Left lung (tissue), 10 donors: Measurements from ENCODE around the gene BPIFB6. TPM values are rescaled to one million over a fixed set of nuclear protein-coding genes. Genes with fewer than 3 reads are reported as not detected.

ENCODE experiments used
- ATAC-seq: fragments of 200-7000 bp; cut with Tn5 transposase; one replicate; pipeline ENCODE4 v1.9.1; 2020; ENCODE audit warnings: moderate library complexity
- DNase-seq, 4 donors: peaks; one replicate each; pipeline ENCODE4 v3.0.0-alpha.2; 2013 to 2020
- H3K27ac ChIP-seq, 2 donors: fragments of 200-600 bp; sonication (generic) in 1 of 2; one replicate each; pipeline versions ENCODE4 v1.5.0 to v1.8.0; 2020 to 2021
- H3K27me3 ChIP-seq, 2 donors: fragments of 200-600 bp; sonication (generic) in 1 of 2; one replicate each; pipeline versions ENCODE4 v1.5.0 to v1.8.0; 2020 to 2021
- H3K36me3 ChIP-seq, 2 donors: fragments of 200-600 bp; sonication (generic) in 1 of 2; one replicate each; pipeline versions ENCODE4 v1.5.0 to v1.8.0; 2020 to 2021
- H3K4me1 ChIP-seq, 2 donors: fragments of 200-600 bp; one replicate each; pipeline ENCODE4 v1.8.0; 2021
- H3K4me3 ChIP-seq, 2 donors: fragments of 200-600 bp; sonication (generic) in 1 of 2; one replicate each; pipeline versions ENCODE4 v1.5.0 to v1.8.0; 2020 to 2021; ENCODE audit warnings: mild to moderate bottlenecking in 1 of 2
- H3K9me3 ChIP-seq, 2 donors: fragments of 200-600 bp; sonication (generic) in 1 of 2; one replicate each; pipeline versions ENCODE4 v1.5.0 to v1.8.0; 2020 to 2021
- CTCF ChIP-seq, 2 donors: fragments of 200-600 bp; sonication (generic) in 1 of 2; IDR thresholded peaks; one replicate each; pipeline versions ENCODE4 v1.5.0 to v1.8.0; 2021; ENCODE audit warnings: antibody characterized with exemption in 2 of 2
- intact Hi-C, 2 donors: fragments of 100-400 bp; cut with DNase I; formaldehyde crosslinking; loops; one replicate each; pipeline versions ENCODE4 v1.11.2 to v1.14.2; 2022
- polyA plus RNA-seq, 6 donors: library from polyadenylated mRNA; unstranded; fragments of 120-200 nt; gene quantifications; one replicate each; pipeline ENCODE4 v1.2.1, GENCODE V29; 2013; ENCODE audit not compliant: insufficient read length in 6 of 6
- total RNA-seq, 2 donors: library from RNA; stranded (reverse); fragmentation: NEBNext Ultra II Directional; extraction: Animal tissue kit (Norgen Biotek cat#: 25700); gene quantifications; one replicate each; pipeline ENCODE4 v1.2.1, GENCODE V29; 2021
- donor health status: DM: no; HTN: yes; CAD: no.
- donor health status: DM: no; HTN: no; CAD: no.

The BPIFB6 gene
- total and polyA plus RNA-seq, 8 donors = not detected

- Histone ChIP-seq H3K4me1 (no peaks in the 10 kb centered on the region), H3K4me3 (no peak within 1 kb of the TSS), H3K9me3 (no peaks in the 10 kb centered on the region), H3K27ac (no peak within 1 kb of the TSS), H3K36me3 (no peaks in the 10 kb centered on the region), H3K27me3 (peaks cover 0 to 4% of the 10 kb centered on the region in 2 donors)
- TF ChIP-seq CTCF (IDR thresholded peaks at IDR 0.05) = no peak
- intact Hi-C loops = no loop called here
- no peak for ATAC-seq
- peak in 1 of 4 donors; percentile 77 for DNase-seq
Observed at GRCh38 chr20:33053291-33054106, 22.1 kb downstream of the BPIFB6 start, which contains the start of gene BPIFB3. Gene BPIFB3, plus strand, starts transcription at chr20:33053903. Its CDS starts 1,533 bp downstream, at chr20:33055436.

- Histone ChIP-seq H3K4me1 (no peaks in the 10 kb centered on the region), H3K27ac (no peak overlapping the region), H3K9me3 (no peaks in the 10 kb centered on the region), H3K4me3 (no peak overlapping the region), H3K36me3 (no peaks in the 10 kb centered on the region), H3K27me3 (peaks cover 0 to 4% of the 10 kb centered on the region in 2 donors)
- TF ChIP-seq CTCF (IDR thresholded peaks at IDR 0.05) = no peak
- no peak for ATAC-seq
- no peak for DNase-seq
- intact Hi-C loops = no loop called here
Observed at GRCh38 chr20:33054381-33054780, 22.9 kb downstream of the BPIFB6 start.

GRCh38 chr20:33054791-33055190, 23.3 kb downstream of the BPIFB6 start:
- H3K36me3 ChIP-seq = no peaks in the 10 kb centered on the region
- intact Hi-C loops = no loop called here
- H3K4me3 ChIP-seq = no peak overlapping the region
- no peaks in the 10 kb centered on the region for H3K9me3 ChIP-seq
- H3K4me1 ChIP-seq = no peaks in the 10 kb centered on the region
- H3K27me3 ChIP-seq = peaks cover 0 to 4% of the 10 kb centered on the region in 2 donors
- no peak for TF ChIP-seq CTCF (IDR thresholded peaks at IDR 0.05)
- ATAC-seq = no peak
- no peak overlapping the region for H3K27ac ChIP-seq
- DNase-seq = no peak

- ATAC-seq = no peak
Observed at GRCh38 chr20:33059136-33059535, 27.7 kb downstream of the BPIFB6 start.

More at GRCh38 chr20:33059136-33059535, 27.7 kb downstream of the BPIFB6 start:
- Histone ChIP-seq H3K4me3 (no peak overlapping the region), H3K36me3 (no peaks in the 10 kb centered on the region), H3K27me3 (no peaks in the 10 kb centered on the region), H3K4me1 (no peaks in the 10 kb centered on the region), H3K9me3 (no peaks in the 10 kb centered on the region), H3K27ac (no peak overlapping the region)
- TF ChIP-seq CTCF (IDR thresholded peaks at IDR 0.05) = no peak
- intact Hi-C loops = no loop called here
- no peak for DNase-seq
